Activated T-cell treated with anti-CD3 and anti-CD28 coated beads, Interleukin-2, amount 50 U/mL, for 4 hours (primary cell): ENCODE results near the gene SLC6A3. TPM values are rescaled to one million over a fixed set of nuclear protein-coding genes. Genes with fewer than 3 reads are reported as not detected.
A peak's percentile ranks its signal among the peaks of the same experiment; 100 is the strongest.

ENCODE experiments used
- ATAC-seq, 2 donors: fragments of 200-7000 bp; cut with Tn5 transposase; one replicate each; pipeline ENCODE4 v1.10.0; 2021
- DNase-seq: peaks from one replicate; pipeline ENCODE4 v3.0.0-alpha.2; 2020
- H3K27me3 Mint-ChIP-seq: one replicate; pipeline ENCODE4 v1.8.0; 2021; ENCODE audit warnings: low read depth, mixed read lengths
- H3K36me3 Mint-ChIP-seq: one replicate; pipeline ENCODE4 v1.8.0; 2022; ENCODE audit warnings: mixed read lengths; ENCODE audit not compliant: insufficient read depth
- H3K4me1 Mint-ChIP-seq: one replicate; pipeline ENCODE4 v1.8.0; 2021; ENCODE audit warnings: low read depth, mixed read lengths
- H3K4me3 Mint-ChIP-seq: one replicate; pipeline ENCODE4 v1.8.0; 2021; ENCODE audit warnings: mild to moderate bottlenecking, moderate library complexity, mixed read lengths
- H3K9me3 Mint-ChIP-seq: one replicate; pipeline ENCODE4 v1.8.0; 2021; ENCODE audit warnings: mixed read lengths
- total RNA-seq, 3 donors: library from RNA; stranded (reverse); gene quantifications; one replicate each; pipeline ENCODE4 v1.2.1, GENCODE V29; 2021

Gene SLC6A3
- total RNA-seq, 3 donors from 2014 or later: not detected

DNA sequence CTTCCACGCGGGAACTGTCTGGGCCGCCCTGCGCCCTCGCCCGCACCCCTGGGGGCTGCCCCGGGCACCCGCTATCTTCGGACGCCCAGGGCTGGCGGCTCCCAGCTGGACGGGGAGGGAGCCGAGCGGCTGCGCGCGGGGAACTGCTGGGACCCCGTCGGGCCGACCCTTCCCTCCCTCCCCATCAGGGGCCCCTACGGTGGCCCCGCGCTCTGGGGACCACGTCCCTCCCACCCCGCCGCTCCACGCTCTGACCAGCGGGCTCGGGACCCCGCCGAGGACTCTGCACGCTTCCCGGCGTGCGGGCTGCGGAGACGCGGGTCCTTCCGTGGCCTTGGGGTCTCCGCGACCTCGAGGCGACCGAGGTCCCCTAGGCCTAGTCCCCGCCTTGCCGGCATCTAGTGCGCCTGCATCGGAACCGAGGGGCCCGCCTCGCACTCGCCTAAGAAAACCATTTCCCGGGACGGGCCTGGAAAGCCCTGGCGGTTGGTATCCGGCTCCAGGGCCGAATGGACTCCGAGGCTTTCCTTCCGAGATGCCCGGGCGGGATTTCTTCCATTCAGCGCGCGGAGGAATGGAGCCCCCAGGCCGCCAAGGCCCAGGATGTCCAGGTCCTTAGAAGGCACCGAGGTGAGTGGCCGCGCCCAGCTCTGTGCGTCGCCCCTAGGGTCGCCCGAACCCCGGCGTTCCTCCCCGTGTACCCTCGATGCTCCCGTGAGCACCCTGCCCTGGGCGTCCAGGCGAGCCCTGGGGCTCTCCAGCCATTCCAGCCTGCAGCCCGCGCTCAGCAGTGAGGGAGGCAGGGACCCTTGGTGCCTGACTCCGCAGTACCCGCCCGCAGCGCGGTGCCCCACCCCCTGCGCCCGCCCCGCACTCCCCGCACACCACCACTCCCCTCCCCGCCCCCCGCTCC is 705 bp upstream of the SLC6A3 start:
- DNase-seq (no peak), ATAC-seq (peak in 1 of 2 donors; percentile 7)
- Mint-ChIP-seq H3K4me1 (peaks cover 31% of the 10 kb centered on the region), H3K27me3 (peaks cover 62% of the 10 kb centered on the region), H3K9me3 (peaks cover under 1% of the 10 kb centered on the region), H3K4me3 (no peak overlapping the region), H3K36me3 (no peaks in the 10 kb centered on the region)

DNA sequence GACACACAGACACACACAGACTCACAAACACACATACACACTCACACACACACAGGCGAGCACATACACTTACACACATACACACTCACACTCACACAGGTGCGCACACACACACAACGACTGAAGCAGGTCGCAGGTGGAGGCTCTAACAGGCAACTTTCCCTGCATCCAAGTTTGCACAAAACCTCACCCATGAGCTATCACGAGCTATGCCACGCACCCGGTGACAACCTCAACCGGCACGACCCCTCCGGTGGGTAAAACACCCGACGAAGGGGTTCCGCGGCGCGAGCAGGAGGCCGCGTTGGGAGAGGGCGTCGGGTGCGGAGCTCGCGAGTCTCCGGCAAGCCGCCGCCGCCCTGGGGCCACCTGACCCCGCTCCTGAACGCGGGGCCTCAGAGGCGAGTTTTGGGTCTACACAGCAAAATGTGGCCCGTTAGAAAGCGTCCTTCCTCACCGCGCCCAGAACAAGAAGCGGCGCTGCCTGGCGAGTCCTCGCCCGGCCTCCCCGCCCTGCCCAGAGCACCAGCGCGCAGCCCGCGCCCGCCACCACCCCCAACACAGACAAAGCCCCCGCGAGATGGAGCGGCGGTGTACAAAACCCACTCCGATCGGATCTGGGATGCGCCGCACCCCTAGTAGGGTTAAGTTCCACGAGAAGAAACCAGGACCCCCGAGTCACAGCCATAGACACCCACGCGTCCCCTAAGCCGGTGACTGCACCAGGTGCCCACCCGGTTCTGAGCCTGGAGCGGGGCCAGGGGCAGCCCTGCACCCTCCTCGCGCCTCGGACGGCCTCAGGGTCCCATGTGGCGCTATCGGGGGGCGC is 665 bp downstream of the SLC6A3 start:
- peak overlapping the region; percentile 42 for H3K4me3 Mint-ChIP-seq
- ATAC-seq: no peak
- H3K9me3 Mint-ChIP-seq: peaks cover 12% of the 10 kb centered on the region
- peaks cover 31% of the 10 kb centered on the region for H3K4me1 Mint-ChIP-seq
- no peak for DNase-seq
- H3K36me3 Mint-ChIP-seq: no peaks in the 10 kb centered on the region
- peaks cover 66% of the 10 kb centered on the region for H3K27me3 Mint-ChIP-seq

DNA sequence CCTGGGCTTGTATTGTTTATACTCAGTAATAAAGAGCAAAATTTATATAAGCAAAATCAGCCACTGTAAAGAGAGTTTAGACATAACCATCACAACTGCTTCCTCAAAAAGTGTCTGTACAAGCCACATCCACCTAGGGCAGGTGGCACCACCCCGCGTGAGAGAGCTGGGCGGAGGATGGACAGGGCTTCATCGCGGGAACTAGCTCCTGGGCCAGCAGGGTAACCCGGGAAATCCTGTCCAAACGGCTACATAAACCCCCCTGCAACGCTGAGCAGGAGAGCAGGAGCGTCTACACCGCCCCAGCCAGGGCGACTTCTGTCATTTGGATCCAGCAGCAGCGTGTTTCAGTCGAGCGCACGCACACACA is 1.3 kb downstream of the SLC6A3 start:
- Mint-ChIP-seq H3K27me3 (peaks cover 63% of the 10 kb centered on the region), H3K4me3 (peak overlapping the region; percentile 33), H3K9me3 (peaks cover 12% of the 10 kb centered on the region), H3K4me1 (peaks cover 30% of the 10 kb centered on the region), H3K36me3 (no peaks in the 10 kb centered on the region)
- DNase-seq: no peak
- no peak for ATAC-seq

DNA sequence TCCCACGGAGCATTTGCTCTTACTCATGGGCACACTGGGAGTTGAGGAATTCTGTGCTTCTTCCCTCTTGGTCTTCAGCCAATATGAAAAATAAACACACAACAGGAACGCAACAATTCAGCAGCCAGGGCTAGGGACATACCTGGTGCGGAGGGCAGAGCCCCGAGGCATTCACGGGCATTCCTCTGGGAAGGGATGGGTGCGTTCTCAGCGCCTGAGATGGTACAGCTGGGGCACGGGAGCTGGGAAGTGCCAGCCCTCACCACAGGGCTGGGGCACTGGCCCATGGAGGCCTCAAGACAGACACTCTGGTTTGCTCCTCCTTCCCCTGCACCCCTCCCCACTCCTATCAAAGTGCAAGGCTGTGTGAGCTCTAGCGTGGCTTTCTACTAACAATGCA is 2.1 kb downstream of the SLC6A3 start:
- ATAC-seq: no peak
- Mint-ChIP-seq H3K36me3 (no peaks in the 10 kb centered on the region), H3K4me1 (peaks cover 22% of the 10 kb centered on the region), H3K4me3 (no peak overlapping the region), H3K27me3 (peaks cover 56% of the 10 kb centered on the region), H3K9me3 (peaks cover 12% of the 10 kb centered on the region)
- no peak for DNase-seq

DNA sequence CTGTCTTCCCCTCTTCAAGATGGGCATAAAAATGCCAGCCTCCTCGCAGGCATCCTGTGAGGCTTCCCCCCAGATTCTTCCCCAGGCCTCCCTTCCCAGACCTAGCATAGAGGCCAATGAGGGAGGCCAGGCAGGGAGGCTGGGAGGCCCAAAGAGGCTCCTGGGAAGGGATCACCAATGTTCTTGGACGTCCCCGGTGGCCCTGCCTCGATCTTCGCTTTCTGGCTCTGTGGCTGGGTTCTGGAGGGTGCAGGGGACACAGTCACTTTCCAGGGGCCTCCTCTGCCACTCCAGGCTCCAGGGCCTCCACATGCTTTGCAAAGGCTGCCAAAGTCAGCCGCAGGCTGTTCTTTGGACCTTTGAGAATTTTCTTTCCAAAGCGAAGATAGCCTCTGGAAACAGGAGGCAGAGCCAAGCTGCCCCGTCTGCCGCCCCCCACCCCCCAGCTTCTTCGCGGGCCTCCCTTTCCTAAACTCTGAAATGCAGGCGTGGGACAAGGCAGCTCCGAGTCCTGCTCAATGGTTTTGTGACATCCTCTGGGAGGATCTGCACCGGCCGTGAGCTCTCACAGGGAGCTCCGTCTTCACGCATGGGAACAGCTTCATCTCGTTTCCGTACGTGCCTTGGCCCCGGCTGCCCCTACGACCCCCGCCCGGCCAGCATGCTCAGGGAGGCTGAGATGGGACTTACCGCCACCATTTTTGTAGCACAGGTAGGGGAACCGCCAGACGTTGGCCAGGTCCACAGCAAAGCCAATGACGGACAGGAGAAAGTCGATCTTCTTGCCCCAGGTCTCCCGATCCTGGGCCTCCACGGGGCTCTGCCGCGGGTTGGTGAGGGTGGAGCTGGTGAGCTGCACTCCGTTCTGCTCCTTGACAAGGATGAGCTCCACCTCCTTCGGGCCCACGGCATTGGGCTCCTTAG is 2.8 kb downstream of the SLC6A3 start:
- peaks cover 16% of the 10 kb centered on the region for H3K4me1 Mint-ChIP-seq
- H3K4me3 Mint-ChIP-seq: no peak overlapping the region
- no peaks in the 10 kb centered on the region for H3K36me3 Mint-ChIP-seq
- DNase-seq (no peak), ATAC-seq (no peak)
- H3K9me3 Mint-ChIP-seq: peaks cover 12% of the 10 kb centered on the region
- peaks cover 55% of the 10 kb centered on the region for H3K27me3 Mint-ChIP-seq

DNA sequence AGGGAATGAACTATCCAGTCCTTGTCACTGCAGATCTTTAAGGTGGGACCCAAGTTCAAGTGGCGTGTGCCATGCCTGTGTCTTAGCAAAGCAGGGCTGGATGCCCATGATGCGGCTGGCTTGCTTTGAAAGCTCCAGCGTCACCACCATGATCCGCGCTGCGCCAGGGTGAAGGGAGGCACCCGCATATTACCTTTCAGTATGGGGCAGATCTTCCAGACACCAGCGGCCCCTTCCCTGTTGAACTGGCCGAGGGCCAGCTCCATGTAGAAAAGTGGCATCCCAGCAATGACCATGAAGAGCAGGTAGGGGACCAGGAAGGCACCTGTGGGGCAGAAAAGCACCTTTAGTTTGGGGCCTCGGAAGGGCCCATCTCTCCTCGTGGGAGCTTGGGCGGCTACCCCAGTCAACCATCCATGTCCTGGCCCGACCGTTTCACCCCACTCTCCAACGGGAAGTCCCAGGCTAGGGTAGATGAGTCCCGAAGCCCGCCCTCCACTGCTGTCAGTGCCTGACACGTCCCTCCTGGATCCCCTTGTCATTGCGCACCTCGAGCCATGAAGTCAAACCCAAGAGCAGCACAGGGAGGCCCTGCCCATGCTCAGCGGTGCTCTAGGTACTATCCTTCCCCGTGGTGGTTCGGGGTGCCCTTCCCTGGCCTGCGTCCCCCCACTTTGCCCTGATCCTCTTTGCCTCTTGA is 3.9 kb downstream of the SLC6A3 start:
- ATAC-seq: no peak
- no peak overlapping the region for H3K4me3 Mint-ChIP-seq
- peaks cover 47% of the 10 kb centered on the region for H3K27me3 Mint-ChIP-seq
- peaks cover 12% of the 10 kb centered on the region for H3K9me3 Mint-ChIP-seq
- H3K36me3 Mint-ChIP-seq: no peaks in the 10 kb centered on the region
- DNase-seq: no peak
- H3K4me1 Mint-ChIP-seq: peaks cover 8% of the 10 kb centered on the region

DNA sequence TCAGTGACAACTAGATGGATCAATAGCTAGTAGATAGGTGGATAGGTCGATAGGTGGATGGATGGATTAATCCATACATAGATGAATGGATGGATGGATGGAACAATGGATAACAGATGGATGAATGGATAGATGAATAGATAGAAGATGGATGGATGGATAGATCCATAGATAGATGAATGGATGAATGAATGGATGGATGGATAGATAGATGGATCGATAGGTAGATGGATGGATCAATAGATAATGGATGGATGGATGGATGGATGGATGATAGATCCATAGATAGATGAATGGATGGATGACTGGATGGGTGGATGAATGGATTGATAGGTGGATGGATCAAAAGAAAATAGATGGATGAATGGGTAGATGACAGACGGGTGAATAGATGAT is 5.1 kb downstream of the SLC6A3 start:
- Mint-ChIP-seq H3K4me1 (peaks cover 8% of the 10 kb centered on the region), H3K27me3 (peaks cover 46% of the 10 kb centered on the region), H3K4me3 (no peak overlapping the region), H3K9me3 (peaks cover 12% of the 10 kb centered on the region), H3K36me3 (no peaks in the 10 kb centered on the region)
- DNase-seq (no peak), ATAC-seq (no peak)

DNA sequence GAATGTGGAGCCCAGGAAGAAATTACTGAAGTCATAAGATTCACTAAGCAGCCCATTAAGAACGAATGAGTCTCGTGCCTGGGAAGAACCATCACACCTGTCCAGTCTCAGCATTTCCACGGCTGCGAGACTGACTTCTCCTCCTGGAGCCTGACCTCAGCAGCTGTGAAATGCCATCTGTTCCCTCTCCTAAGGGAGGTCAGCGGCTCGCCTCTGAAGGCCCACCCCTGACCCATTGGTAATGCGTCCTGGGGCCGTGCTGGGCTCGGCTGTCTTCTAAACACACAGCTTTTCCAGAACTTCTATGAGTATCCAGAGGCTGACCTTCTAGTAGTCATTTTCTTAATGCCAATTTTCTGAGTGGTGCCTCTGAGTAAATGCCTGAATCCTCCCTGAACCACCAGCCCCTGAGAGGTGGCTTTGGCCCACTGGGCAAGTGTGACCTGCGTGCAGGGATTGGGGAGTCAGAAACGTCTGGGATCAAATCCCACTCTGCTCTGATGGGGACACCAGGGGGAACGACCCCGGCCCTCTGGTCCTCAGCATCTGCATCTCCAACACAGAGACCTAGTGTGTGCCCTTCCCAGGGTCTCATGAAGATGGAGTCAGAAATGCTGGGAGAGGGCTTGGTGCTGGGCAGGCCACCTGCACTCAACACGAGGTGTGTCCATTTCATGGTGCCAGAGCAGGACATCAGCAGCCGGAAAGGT is 5.7 kb downstream of the SLC6A3 start:
- Mint-ChIP-seq H3K36me3 (no peaks in the 10 kb centered on the region), H3K4me1 (peaks cover 6% of the 10 kb centered on the region), H3K4me3 (no peak overlapping the region), H3K27me3 (peaks cover 43% of the 10 kb centered on the region), H3K9me3 (peaks cover 12% of the 10 kb centered on the region)
- DNase-seq: no peak
- ATAC-seq: no peak

DNA sequence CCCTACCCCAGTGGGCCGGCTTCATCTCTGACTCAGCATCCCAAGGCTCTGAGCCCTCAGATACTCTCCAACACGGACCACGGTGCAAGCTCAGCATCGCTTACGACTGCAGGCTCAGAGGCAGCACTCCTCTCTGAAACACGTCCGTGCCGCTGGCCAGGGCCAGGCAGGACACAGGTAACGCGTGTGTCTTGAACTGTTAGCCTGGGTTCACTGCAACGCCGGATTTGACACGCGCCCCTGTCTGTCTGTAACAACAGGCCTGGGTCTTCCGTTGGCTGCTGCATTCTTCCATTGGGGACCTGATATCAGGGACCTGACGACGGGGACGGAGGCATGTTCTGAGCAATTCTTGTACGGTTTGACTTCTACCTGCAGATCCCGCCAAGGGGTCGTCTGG is 6.4 kb downstream of the SLC6A3 start:
- Mint-ChIP-seq H3K36me3 (no peaks in the 10 kb centered on the region), H3K4me1 (peaks cover 1% of the 10 kb centered on the region), H3K4me3 (no peak overlapping the region), H3K27me3 (peaks cover 37% of the 10 kb centered on the region), H3K9me3 (peaks cover 12% of the 10 kb centered on the region)
- ATAC-seq: no peak
- DNase-seq: no peak

DNA sequence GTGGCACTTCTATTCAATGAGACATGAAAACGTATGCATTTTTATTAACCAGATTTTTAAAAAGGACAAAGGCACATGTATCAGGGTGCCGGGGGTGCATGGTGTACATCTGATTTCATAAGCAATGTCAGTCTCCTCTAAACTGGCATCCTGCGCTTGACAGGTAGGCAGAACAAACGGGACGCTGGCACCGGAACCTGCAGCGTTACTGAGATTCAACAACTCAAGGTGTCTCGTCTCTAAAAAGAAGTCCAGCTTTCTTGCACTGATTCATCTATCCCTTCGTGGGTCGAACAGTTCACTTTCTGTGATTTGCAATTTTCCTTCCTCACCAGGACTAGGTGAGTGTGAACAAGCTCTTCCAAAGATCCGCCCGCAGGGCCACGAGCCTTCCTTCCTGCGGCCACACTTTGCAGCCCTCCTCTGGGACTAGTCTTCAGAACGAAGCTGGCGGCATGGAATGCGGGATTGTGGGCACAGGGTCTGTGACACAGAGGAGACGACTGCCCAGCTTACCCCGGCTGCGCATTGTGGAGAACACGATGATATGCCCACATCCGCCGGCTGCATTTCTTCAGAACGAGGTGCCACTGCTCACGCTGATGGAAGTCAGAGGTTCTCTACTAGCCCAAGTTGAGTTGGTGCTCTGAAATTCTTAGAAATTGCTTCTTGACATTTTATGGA is 7.2 kb downstream of the SLC6A3 start:
- ATAC-seq (no peak), DNase-seq (no peak)
- H3K36me3 Mint-ChIP-seq: no peaks in the 10 kb centered on the region
- no peaks in the 10 kb centered on the region for H3K4me1 Mint-ChIP-seq
- H3K27me3 Mint-ChIP-seq: peaks cover 36% of the 10 kb centered on the region
- peaks cover 12% of the 10 kb centered on the region for H3K9me3 Mint-ChIP-seq
- no peak overlapping the region for H3K4me3 Mint-ChIP-seq

DNA sequence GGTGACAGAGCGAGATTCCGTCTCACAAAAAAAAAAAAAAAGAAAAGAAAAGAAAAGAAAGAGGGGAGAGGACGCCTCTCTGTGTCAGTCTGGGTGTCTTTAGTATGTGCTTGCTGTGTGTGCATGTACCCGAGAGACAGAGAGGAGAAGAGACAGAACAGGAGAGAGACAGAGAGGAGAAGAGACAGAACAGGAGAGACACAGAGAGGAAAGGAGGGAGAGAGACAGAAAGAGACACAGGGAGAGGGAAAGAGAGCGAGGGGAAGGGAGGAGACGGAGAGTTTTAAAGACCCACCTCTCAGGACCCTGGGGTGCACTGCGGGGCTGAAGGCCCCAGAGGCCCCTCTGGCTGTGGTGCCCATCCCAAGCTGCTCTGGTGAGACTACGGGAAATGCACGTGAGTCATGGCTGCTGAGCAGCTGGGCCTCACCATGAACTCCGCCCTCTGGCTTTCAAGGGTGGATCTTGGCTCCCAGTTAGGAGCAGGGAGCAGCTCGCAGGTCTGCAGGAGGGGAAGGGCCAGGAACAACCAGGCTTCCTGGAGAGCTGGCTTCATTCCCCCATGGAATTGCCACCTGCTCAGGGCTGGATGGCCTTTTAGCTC is 7.9 kb downstream of the SLC6A3 start:
- Mint-ChIP-seq H3K4me1 (no peaks in the 10 kb centered on the region), H3K4me3 (no peak overlapping the region), H3K9me3 (peaks cover 12% of the 10 kb centered on the region), H3K36me3 (no peaks in the 10 kb centered on the region), H3K27me3 (peaks cover 34% of the 10 kb centered on the region)
- ATAC-seq (no peak), DNase-seq (no peak)

DNA sequence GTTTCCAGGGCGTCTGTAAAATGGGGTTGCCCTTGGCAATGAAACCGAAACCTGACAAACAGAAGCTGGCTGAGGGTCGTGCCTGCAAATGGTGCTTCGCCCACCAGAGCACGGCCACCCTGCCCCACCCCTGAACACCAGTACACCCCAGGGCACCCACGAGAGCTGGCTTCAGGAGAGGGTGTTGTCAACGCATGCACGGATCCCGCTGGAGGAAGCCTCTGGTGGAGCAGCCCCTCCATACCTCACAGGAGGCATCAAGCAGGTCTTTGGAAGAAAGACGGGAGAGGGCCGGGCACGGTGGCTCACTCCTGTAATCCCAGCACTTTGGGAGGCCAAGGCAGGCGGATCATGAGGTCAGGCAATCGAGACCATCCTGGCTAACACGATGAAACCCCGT is 8.6 kb downstream of the SLC6A3 start:
- ATAC-seq (no peak), DNase-seq (no peak)
- Mint-ChIP-seq H3K9me3 (peaks cover 12% of the 10 kb centered on the region), H3K4me3 (no peak overlapping the region), H3K36me3 (no peaks in the 10 kb centered on the region), H3K4me1 (no peaks in the 10 kb centered on the region), H3K27me3 (peaks cover 29% of the 10 kb centered on the region)
